Fibroblast of skin of scalp (primary cell): ENCODE data around the gene MED14. TPM values are rescaled to one million over a fixed set of nuclear protein-coding genes. Genes with fewer than 3 reads are reported as not detected.
A peak's percentile ranks its signal among the peaks of the same experiment; 100 is the strongest.
"Not testable (repeated sequence)": the region's sequence is repeated elsewhere in the genome, so short reads cannot be mapped to it uniquely, and the experiment has no call there.

Experiments used
- DNase-seq: peaks from one replicate; pipeline ENCODE4 v3.0.0-alpha.2; 2013
- polyA plus RNA-seq, 2 experiments: library from polyadenylated mRNA; unstranded; fragments of 120-200 nt; gene quantifications; one replicate each; pipeline ENCODE4 v1.2.1, GENCODE V29; 2013; ENCODE audit not compliant: insufficient read length in 2 of 2

Gene MED14
- 40.5 TPM for polyA plus RNA-seq (2013, experiment 1 of 2; ENCODE audit: insufficient read length)
- polyA plus RNA-seq (2013, experiment 2 of 2; ENCODE audit: insufficient read length) = 40.8 TPM

- peak; percentile 82 for DNase-seq
Observed at GRCh38 chrX:40735325-40736169, at the start of gene MED14. MED14 (minus strand) TSS chrX:40735542; CDS start chrX:40735412, 130 bp downstream.

GRCh38 chrX:40784516-40785151 is 49.3 kb upstream of the MED14 start:
- no peak for DNase-seq

GRCh38 chrX:40782644-40783259 is 47.4 kb upstream of the MED14 start:
- DNase-seq = not testable (repeated sequence)

GRCh38 chrX:40780951-40781350 is 45.6 kb upstream of the MED14 start:
- DNase-seq = no peak

GRCh38 chrX:40780082-40780481 is 44.7 kb upstream of the MED14 start:
- peak; percentile 0 for DNase-seq

DNA sequence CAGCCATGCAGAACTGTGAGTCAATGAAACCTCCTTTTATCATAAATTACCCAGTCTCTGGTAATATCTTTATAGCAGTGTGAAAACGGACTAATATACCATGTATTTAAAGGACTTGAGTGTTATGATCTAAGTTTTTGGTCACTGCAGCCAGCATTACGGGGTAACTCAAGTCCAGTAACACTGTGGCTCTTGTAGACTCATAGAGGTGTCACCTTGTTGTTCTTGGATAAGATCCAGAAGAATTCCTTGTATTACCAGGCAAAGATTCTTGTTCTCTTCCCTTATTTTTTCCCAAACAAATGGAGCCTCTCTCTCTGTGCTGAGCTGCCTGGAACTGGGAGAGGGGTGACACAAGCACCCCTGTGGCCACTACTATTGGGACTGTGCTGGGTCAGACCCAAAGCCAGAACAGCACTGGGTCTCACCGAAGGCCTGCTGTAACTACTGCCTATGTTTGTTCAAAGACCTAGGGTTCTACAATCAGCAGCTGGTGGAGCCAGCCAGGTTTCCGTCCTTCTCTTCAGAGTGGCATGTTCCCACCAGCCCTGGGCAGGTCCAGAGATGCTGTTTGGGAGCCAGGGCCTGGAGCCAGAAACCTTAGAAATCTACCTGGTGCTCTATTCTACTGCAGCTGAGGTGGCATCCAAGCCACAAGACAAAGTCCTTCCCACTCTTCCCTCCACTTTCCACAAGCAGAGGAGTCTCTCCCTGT is 43.7 kb upstream of the MED14 start:
- peak; percentile 53 for DNase-seq

GRCh38 chrX:40773809-40774208 is 38.5 kb upstream of the MED14 start:
- peak; percentile 10 for DNase-seq

DNA sequence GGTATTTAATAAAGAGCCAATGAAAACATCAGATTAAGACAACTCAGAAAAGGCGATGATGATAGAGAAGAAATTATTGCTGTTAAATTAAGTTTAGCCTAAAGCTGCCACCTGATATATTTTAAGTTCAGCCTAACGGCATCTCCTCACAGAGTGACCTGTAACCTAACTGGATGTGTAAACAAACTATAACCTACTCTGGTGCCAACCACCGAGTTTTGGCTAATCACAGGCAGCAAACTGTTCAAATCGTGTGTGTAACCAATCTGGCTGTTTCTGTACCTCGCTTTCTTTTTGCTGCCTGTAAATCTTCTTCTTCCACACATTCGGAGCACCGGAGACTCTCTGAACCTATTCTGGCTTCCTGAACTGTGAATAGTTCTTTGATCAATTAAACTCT is 37.8 kb upstream of the MED14 start:
- DNase-seq = no peak

DNA sequence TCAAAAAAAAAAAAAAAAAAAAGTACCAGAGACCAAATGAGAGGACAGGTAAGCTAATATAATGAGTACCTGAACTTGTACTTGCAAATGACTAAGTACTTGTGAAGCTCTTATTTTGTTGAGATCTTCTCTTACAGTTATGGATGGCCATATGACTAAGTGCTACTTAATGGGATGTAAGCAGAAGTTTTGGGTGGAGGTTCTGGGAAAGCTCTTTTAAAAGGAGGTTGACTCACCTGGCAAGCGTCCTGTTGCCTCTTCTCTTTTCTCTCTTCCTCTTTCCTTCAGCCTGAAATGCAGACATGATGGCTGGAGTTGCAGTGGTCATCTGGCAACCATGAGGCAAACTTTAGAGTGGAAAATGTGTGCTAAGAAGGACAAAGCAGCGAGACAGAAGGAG is 36.9 kb upstream of the MED14 start:
- DNase-seq = peak; percentile 6

DNA sequence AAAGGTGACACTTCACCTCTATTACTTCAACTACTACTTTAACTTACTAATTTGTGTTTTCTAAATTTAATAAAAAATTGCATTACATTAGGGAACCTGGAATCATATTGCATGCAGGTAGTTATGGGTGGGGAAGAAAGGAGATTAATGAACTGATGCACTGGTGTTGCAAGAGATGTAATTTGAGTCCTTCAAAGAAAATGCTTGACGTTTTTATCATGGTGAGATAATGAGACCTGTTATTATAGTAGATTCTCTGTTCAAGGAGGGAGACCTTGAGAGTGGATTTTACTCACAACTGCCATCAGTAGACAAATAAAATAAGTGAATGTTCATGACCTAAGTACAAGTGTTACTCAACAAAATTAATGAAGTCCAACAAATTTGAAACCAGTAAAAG is 26.4 kb upstream of the MED14 start:
- DNase-seq = no peak

GRCh38 chrX:40759374-40759773 is 24.0 kb upstream of the MED14 start:
- DNase-seq = no peak

- DNase-seq = no peak
Observed at GRCh38 chrX:40757058-40757457, 21.7 kb upstream of the MED14 start.

DNA sequence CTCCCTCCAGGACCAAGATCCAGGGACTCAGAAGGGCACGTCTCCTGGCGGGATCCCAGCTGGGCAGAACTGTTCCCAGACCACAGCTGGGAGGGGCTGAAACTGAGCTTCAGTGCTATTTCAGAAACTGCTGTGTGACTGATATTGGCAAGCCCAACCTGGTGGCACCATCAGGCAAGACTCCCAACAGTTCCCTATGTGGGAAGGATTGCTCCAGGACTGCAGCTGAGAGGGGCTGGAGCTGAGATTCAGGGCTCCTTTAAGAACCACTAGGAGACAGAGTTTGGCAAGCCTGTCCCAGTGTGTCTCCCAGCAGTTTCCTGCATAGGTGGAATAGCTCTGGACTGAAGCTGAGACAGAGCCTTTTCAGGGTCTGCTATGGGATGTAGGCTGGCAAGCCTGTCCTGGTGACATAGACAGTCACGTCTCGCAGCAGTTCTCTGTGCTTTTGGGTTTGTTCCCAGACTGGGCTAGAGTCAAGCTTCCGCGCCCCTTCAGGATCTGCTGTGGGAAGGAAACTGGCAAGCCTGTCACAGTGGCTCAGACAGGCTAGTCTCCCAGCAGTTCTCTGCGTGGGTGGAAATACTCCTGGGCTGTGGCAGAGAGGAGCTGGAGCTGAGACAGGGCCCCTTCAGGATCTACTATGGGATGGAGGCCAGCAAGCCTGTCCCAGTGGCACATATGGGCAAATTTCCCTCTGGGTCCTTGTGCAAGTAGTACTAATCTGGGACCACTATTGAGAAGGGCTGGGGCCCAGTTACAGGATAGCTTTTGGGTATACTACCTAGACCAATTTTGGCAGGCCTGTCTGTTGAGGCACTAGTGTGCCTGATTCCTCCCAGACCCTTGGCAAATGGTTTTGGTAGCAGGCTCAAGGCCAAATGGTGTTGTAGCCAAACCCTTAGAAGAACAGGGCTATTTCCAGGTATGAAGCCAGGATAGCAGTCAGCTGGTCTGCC is 20.2 kb upstream of the MED14 start:
- DNase-seq = no peak

GRCh38 chrX:40749681-40750494 is 14.5 kb upstream of the MED14 start:
- no peak for DNase-seq

DNA sequence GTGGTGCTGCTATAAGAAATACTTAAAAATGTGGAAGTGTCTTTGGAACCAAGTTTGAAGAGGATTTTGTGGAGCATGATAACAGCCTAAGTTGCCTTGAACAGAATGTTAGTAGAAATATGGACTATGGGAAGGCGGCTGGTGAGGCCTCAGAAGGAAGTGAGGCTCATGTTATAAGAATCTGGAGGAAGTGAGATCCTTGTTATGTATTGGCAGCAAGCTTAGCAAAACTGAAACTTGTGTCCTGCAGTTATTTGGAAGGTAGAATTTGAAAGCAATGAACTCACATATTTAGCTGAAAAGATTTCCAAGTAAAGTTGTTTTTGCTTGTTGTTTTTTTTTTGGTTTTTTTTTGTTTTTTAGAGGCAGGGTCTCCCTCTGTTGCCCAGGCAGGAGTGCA is 13.6 kb upstream of the MED14 start:
- no peak for DNase-seq

GRCh38 chrX:40746521-40746920 is 11.2 kb upstream of the MED14 start:
- DNase-seq = no peak

DNA sequence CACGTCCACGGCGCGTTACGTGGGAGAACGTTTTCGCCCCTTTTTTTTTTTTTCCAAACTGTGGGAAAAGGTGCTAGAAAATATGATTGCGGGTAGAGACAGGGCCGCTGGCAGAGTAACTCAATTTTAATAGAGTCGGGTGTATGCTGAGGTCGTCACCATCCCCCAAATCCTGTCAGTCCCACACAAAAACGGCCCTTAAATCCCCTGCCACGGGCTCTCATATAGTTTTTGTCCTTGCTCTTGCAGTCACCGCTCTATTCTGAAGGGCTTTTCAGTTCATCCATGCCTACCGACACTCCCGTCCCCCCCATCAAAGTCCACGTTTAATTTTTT is 796 bp upstream of the MED14 start:
- DNase-seq = no peak

GRCh38 chrX:40734971-40735324 is 394 bp downstream of the MED14 start:
- DNase-seq = no peak

DNA sequence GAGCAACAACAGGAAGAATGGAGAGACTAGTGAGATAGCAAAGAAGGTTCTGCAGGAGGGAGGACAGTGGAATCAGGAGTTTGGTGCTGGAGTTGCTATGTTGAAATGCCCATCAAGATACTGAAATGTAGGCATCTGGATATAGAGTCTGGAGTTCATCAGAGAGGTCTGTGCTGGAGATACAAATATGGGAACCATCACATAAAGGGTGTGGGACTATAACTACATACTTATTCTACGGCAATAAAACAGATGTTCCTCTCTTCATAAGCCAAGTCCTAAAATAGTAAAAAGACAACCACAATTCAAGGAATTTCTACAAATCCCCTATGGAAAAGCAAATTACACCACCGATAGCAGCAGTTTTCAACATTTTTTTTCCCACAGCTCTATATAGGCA is 1.6 kb downstream of the MED14 start:
- DNase-seq = no peak

DNA sequence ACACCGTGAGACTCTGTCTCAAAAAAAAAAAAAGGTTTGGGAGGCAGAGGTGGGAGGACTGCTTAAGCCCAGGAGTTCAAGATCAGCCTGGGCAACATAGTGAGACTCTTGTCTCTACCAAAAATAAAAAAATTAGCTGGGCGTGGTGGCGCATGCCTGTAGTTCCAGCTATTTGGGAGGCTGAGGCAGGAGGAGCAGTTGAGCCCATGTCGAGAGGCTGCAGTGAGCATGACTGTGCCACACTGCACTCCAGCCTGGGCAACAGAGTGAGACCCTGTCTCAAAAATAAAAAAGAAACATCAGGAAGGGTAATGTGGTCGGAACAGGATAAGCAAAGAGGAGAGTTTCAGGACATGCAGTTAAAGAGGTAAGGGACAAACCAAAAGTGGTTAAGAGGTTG is 2.8 kb downstream of the MED14 start:
- DNase-seq = not testable (repeated sequence)
